ENCODE data around the gene SMAD4.

Gene SMAD4

DNA sequence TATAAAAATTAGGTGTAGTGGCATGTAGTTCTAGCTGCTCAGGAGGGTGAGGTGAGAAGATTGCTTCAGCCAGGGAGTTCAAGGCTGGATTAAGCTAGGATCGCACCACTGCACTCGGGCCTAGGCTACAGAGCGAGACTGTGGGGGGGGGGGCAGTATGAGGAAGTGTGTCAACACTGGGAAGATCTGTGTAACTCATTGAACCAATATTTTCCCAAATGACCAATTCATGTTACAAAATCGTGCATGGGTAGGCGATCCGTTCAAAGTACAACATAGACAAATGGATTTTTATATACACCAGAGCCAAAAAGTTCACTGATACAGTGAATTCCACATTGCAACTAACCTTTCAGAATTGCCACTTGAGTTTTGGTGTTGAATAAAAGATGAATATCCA, 8.1 kb downstream of the SMAD4 start:
- H3K27ac Mint-ChIP-seq, result peak overlapping the region; percentile 75
- H3K4me1 Mint-ChIP-seq, result peaks cover 39 to 83% of the 10 kb centered on the region in 2 donors
- no peaks in the 10 kb centered on the region for H3K27me3 Mint-ChIP-seq
- no peak for ATAC-seq (replicated peaks)
- H3K4me3 Mint-ChIP-seq, result no peak overlapping the region
- peaks cover 8 to 21% of the 10 kb centered on the region in 2 donors for H3K36me3 Mint-ChIP-seq
- no peaks in the 10 kb centered on the region for H3K9me3 Mint-ChIP-seq
- DNase-seq, result no peak

DNA sequence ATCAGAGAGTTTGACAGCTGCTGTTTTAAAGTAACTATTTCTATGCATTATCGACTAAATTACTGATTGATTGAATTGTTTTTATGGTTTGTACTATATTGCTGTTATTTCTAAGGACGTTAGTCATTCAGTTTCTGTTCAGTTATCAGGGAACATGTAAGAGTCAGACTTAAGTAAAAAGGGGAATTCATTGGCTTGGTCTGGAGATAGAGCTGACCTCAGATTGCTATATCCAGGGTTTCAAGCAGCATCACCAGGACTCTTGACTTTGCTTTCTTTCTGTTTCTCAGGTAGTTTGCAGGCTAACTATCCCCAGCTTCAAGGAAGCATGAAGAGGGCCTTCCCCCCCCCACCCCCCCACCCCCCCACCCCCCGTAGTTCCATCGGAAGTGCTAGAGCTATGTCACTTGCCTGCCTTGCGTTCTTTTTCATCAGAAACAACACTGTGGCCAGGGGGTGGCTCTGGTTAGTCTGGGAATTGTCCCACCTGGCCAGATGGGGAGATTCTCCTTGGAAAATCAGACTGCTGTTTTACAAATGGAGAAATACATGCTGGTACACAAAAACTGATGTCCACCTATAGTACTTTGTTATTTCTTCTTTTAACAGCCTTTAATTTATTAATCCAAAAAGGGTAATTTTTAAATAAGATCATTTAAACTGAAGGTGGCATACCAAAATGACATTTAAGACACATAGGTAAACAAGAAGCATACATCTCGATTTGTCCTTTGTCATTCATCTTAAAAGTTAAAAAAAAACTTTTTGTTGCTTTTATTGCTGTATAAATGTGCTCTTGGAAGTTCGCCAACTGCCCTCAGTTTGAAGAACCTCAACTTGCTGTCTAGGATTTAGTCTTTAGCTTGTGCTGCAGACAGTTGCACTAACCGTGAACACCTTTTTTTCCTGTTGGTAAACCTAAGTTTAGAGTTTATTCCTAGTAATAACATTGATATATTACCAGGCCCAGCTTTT, 9.4 kb downstream of the SMAD4 start:
- Mint-ChIP-seq H3K27ac (no peak overlapping the region), H3K27me3 (no peaks in the 10 kb centered on the region), H3K4me1 (peaks cover 39 to 86% of the 10 kb centered on the region in 2 donors), H3K9me3 (no peaks in the 10 kb centered on the region), H3K4me3 (no peak overlapping the region), H3K36me3 (peaks cover 7 to 17% of the 10 kb centered on the region in 2 donors)
- peak; percentile 77 to 94 for ATAC-seq (replicated peaks)
- DNase-seq, result no peak

DNA sequence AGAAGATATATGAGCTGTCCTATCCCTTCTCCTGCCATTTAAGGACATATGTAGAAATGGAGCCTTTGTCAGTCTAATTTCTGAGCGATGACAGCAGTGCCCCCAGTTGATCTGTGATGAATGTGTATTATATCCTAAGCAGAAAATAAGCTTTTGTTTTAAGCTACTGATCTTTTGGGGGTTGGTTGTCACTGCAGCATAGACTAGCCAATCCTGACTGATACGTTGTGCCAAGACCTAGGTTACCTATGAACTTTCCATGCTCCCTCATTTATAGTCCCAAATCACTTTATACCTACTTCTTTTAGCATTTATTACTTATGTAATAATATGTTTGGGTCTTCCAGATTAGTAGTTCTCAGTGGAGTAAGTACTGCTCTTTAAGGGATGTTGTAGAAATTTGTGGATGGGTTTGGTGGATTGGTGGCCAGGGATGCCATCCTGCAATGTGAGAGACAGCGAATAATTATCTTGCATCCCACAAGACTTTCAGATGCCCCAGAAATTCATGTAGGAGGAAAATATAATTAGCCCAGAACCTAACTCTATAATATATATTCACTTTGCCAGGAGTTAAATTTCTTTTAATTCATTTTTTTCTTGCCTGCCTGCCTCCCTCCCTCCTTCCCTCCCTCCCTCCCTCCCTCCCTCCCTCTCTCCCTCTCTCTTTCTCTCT, 11.8 kb downstream of the SMAD4 start:
- H3K4me1 Mint-ChIP-seq, result peaks cover 36 to 80% of the 10 kb centered on the region in 2 donors
- H3K27ac Mint-ChIP-seq, result no peak overlapping the region
- DNase-seq, result no peak
- ATAC-seq (replicated peaks), result no peak
- H3K27me3 Mint-ChIP-seq, result no peaks in the 10 kb centered on the region
- no peaks in the 10 kb centered on the region for H3K9me3 Mint-ChIP-seq
- H3K36me3 Mint-ChIP-seq, result peaks cover 0 to 10% of the 10 kb centered on the region in 2 donors
- H3K4me3 Mint-ChIP-seq, result no peak overlapping the region

DNA sequence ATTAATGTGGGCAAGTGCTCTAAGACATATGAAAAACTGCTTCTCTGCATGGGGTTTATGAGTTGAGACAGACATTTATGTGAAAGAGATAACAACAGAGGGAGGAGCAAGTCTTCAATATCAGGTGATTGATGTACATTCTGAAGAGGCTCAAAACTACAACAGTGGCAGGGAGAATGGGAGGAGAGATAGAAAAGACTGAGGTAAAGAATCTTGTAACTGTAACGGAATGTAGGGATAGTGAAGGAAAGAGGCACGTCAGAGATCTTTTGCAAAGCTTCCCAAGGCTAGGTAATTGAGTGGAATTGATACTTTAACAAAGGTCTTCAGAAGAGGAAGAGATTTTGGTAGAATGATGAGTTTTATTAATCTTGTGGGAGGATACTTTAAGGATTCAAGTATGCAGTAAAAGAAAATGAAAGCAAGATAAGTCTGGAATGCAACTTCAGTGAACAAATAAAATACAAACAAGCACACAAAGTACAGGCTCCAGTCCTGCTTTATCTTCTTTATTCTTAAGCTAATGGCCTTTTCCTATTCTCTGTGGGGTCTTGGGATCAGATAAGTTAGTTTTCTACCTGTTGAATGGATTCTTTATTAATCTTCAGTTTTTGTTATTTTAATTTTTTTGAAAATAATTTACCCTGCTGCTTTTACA, 15.0 kb downstream of the SMAD4 start:
- Mint-ChIP-seq H3K4me1 (peaks cover 24 to 57% of the 10 kb centered on the region in 2 donors), H3K27ac (no peak overlapping the region), H3K27me3 (no peaks in the 10 kb centered on the region), H3K4me3 (no peak overlapping the region), H3K36me3 (peaks cover 5 to 21% of the 10 kb centered on the region in 2 donors), H3K9me3 (no peaks in the 10 kb centered on the region)
- DNase-seq, result no peak
- ATAC-seq (replicated peaks), result no peak

DNA sequence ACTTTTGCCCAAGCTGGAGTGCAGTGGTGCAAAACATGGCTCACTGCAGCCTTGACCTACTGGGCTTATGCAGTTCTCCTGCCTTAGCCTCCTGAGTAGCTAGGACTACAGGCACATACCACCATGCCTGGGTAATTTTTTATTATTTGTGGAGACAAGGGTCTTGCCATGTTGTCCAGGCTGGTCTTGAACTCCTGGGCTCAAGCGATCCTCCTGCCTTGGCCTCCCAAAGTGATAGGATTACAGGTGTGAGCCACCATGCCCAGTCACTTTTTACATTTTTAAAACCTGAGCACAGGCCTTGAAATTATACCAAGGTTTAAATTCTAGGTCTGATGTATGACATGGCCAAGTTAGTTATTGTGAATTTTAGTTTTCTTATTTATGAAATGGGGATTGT, 18.2 kb downstream of the SMAD4 start:
- DNase-seq (no peak), ATAC-seq (replicated peaks) (no peak)
- H3K27me3 Mint-ChIP-seq, result no peaks in the 10 kb centered on the region
- no peaks in the 10 kb centered on the region for H3K9me3 Mint-ChIP-seq
- no peak overlapping the region for H3K4me3 Mint-ChIP-seq
- H3K4me1 Mint-ChIP-seq, result peaks cover 16 to 43% of the 10 kb centered on the region in 2 donors
- H3K36me3 Mint-ChIP-seq, result peaks cover 11 to 24% of the 10 kb centered on the region in 2 donors
- no peak overlapping the region for H3K27ac Mint-ChIP-seq

DNA sequence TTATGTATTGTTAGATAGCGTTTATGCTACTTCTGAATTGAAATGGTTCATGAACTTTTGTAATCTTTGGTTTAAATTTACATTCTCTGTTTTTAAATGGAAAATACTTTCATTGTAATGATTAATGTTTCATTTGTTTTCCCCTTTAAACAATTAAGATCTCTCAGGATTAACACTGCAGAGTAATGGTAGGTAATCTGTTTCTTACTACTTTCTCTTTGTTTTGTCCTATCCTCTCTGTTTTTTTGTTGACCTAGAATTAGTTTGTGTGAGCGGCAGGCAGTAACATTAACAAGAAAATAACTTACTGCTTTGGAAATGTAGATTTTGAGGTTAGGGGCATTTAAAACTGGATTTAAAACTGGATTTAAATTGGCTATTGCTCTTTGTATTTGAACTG, 19.1 kb downstream of the SMAD4 start:
- Mint-ChIP-seq H3K36me3 (peaks cover 11 to 27% of the 10 kb centered on the region in 2 donors), H3K9me3 (no peaks in the 10 kb centered on the region), H3K4me1 (peaks cover 18 to 41% of the 10 kb centered on the region in 2 donors), H3K27ac (no peak overlapping the region), H3K4me3 (no peak overlapping the region), H3K27me3 (no peaks in the 10 kb centered on the region)
- no peak for DNase-seq
- ATAC-seq (replicated peaks), result no peak

DNA sequence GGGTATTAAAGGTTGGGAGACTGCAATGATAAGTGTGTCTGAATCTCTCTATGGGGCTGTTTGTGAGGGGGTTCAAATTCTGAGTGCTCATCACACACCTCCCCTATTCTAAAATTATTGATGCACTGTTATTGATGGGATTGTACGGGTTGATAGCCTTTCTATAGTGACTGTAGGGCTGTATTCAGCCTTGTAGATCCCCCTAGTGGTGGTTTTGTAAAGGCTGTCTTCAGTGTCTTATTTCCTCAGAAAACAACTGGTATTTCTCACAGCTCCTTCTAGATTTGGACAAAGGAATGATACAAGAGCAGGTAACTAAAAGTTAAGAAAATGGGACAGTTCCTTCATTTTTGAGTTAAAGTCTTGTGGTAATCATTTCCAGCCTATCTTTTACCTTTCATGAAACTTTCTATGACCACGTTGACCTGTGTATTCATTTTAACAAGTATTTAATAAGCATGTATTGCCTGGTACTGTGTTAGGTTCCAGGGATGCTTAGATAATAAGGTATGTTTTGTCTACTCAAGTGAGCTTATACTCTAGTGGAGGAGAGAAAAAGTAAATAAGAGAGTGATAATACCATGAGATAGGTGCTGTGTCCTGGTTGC, 21.2 kb downstream of the SMAD4 start:
- Mint-ChIP-seq H3K4me3 (no peak overlapping the region), H3K36me3 (peaks cover 11 to 27% of the 10 kb centered on the region in 2 donors), H3K9me3 (no peaks in the 10 kb centered on the region), H3K27ac (no peak overlapping the region), H3K27me3 (no peaks in the 10 kb centered on the region), H3K4me1 (peaks cover 11 to 22% of the 10 kb centered on the region in 2 donors)
- no peak for DNase-seq
- ATAC-seq (replicated peaks), result peak; percentile 86 to 97

DNA sequence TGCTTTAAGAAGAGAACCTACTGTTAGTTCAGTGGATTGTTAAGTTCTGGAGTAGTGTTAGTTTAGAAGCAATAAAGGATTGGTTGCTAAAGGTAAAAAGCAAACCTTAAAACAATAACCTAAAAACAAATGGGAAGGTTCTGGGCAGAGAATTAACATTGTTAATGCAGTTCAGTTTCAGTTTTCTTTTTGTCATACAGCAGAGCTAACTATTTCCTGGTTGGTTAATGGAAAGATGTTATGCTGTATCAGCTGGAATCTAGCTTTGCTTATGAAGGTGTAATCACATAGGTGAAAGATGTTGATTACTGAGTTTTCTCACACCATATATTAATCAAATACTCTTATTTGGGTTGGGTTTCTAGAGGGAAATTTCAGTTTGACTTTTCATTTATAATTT, 23.8 kb downstream of the SMAD4 start:
- Mint-ChIP-seq H3K27me3 (no peaks in the 10 kb centered on the region), H3K4me3 (no peak overlapping the region), H3K27ac (peak overlapping the region; percentile 37), H3K4me1 (peaks cover 11 to 22% of the 10 kb centered on the region in 2 donors), H3K36me3 (peaks cover 13 to 24% of the 10 kb centered on the region in 2 donors), H3K9me3 (no peaks in the 10 kb centered on the region)
- peak in 1 of 2 donors; percentile 23 for ATAC-seq (replicated peaks)
- no peak for DNase-seq

DNA sequence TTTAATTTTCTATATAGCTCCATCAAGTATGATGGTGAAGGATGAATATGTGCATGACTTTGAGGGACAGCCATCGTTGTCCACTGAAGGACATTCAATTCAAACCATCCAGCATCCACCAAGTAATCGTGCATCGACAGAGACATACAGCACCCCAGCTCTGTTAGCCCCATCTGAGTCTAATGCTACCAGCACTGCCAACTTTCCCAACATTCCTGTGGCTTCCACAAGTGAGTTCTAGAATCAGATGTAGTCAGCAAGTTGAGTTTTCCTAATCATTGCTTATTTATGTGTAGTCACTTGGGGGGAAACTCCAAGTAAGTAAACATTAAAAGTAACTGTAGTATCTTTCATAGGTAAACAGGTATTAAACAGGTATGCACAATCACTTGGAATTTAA, 24.8 kb downstream of the SMAD4 start:
- Mint-ChIP-seq H3K4me3 (no peak overlapping the region), H3K27me3 (no peaks in the 10 kb centered on the region), H3K36me3 (peaks cover 11 to 22% of the 10 kb centered on the region in 2 donors), H3K9me3 (no peaks in the 10 kb centered on the region), H3K27ac (no peak overlapping the region), H3K4me1 (peaks cover 11 to 22% of the 10 kb centered on the region in 2 donors)
- DNase-seq (no peak), ATAC-seq (replicated peaks) (no peak)

DNA sequence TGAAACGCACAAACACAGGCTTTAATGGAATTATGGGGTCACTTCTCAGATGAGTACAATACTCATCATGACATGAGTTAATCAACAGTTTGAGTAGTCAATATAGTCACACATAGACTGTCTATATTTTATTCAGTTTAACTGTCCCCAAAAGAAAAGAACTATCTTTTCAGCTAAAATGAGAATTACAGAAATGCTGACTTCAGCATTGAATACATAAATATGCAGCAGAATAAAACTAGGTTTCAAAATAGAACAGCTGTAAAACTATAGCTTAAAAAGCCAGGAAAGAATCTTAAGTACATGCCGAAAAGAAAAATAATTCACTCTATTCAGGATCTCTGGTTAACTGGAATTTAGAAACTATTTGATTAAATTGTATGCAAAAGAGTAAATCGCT, 30.0 kb downstream of the SMAD4 start:
- no peak overlapping the region for H3K27ac Mint-ChIP-seq
- no peaks in the 10 kb centered on the region for H3K27me3 Mint-ChIP-seq
- H3K4me3 Mint-ChIP-seq, result no peak overlapping the region
- H3K9me3 Mint-ChIP-seq, result no peaks in the 10 kb centered on the region
- no peak for DNase-seq
- peaks cover 3 to 11% of the 10 kb centered on the region in 2 donors for H3K4me1 Mint-ChIP-seq
- no peak for ATAC-seq (replicated peaks)
- peaks cover 14 to 24% of the 10 kb centered on the region in 2 donors for H3K36me3 Mint-ChIP-seq

DNA sequence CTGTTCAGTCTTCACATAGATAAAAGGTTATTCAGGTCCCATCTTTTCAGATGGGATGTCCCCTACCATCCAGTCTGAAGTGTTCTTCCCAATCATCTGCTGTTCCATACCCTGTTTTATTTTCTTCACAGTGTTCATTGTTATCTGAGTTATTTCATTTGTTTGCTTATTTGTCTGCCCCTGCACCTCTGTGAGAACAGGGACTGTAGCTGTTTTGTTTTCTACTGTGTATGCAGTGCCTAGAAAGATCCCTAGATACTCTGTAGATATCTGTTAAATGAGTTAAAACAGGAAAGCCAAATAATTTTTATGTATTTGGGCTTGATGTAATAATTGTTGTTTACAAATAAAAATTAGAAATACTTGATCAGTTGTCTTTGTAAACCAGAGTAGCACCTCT, 34.2 kb downstream of the SMAD4 start:
- no peak overlapping the region for H3K27ac Mint-ChIP-seq
- no peaks in the 10 kb centered on the region for H3K27me3 Mint-ChIP-seq
- ATAC-seq (replicated peaks) (no peak), DNase-seq (no peak)
- H3K4me3 Mint-ChIP-seq, result no peak overlapping the region
- peaks cover 3 to 11% of the 10 kb centered on the region in 2 donors for H3K4me1 Mint-ChIP-seq
- peaks cover 13 to 29% of the 10 kb centered on the region in 2 donors for H3K36me3 Mint-ChIP-seq
- no peaks in the 10 kb centered on the region for H3K9me3 Mint-ChIP-seq

DNA sequence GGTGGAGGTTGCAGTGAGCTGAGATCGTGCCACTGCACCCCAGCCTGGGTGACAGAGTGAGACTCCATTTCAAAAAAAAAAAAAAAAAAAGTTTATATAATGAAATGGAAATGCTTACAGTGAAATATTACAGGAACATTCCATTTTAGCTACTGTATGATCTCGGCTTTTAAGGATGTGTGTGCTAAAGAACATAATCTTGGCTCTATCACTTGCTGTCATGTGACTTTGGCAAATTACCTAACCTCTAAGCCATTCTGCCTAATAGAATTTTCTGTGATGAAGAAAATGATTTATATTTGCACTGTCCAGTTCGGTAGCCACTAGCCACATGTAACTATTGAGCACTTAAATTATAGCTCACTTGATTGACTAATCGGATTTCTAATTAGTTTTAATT, 36.3 kb downstream of the SMAD4 start:
- Mint-ChIP-seq H3K4me1 (peaks cover 3 to 11% of the 10 kb centered on the region in 2 donors), H3K27ac (no peak overlapping the region), H3K27me3 (no peaks in the 10 kb centered on the region), H3K36me3 (peaks cover 16 to 38% of the 10 kb centered on the region in 2 donors), H3K4me3 (no peak overlapping the region), H3K9me3 (no peaks in the 10 kb centered on the region)
- ATAC-seq (replicated peaks), result no peak
- no peak for DNase-seq

DNA sequence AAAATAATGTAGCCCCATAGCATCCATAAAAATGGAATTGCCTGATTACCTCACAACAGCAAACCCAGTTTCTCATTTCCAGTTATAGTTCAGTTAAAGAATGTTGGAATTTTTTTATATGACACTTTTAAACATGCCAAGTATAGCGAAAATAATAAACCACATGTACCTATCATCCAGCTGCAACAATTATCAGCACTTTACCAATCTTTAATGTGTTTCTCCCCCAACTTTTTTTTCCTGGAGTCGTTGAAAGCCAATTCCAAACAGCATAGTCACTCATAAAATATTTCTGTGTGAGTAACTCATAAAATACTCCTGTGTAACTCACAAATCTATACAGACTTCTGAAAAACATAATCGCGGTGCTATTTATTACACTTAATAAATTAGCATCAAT, 38.1 kb downstream of the SMAD4 start:
- ATAC-seq (replicated peaks), result no peak
- H3K27me3 Mint-ChIP-seq, result no peaks in the 10 kb centered on the region
- H3K4me3 Mint-ChIP-seq, result no peak overlapping the region
- peaks cover 18 to 51% of the 10 kb centered on the region in 2 donors for H3K36me3 Mint-ChIP-seq
- H3K4me1 Mint-ChIP-seq, result peaks cover 3 to 17% of the 10 kb centered on the region in 2 donors
- no peak for DNase-seq
- H3K9me3 Mint-ChIP-seq, result no peaks in the 10 kb centered on the region
- no peak overlapping the region for H3K27ac Mint-ChIP-seq

DNA sequence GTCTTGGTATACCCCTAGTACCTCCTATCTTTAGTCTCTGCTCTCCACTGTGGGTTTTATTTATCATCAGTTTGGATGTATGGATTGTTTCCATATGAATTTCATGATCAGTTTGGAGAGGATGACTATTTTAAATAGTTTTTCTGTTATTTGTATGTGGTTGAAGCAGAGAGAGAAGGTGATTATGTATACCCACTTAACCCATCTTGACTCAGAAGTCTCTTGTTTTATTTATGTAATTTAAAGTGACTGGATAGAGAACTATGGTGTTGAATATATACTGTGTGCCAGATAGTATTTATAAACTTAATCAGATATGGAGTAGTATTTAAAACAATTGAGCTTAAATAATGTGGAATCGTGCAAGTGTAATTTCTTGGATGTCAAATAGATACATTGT, 39.9 kb downstream of the SMAD4 start:
- H3K36me3 Mint-ChIP-seq, result peaks cover 21 to 50% of the 10 kb centered on the region in 2 donors
- H3K9me3 Mint-ChIP-seq, result no peaks in the 10 kb centered on the region
- H3K27ac Mint-ChIP-seq, result no peak overlapping the region
- ATAC-seq (replicated peaks) (no peak), DNase-seq (no peak)
- H3K27me3 Mint-ChIP-seq, result no peaks in the 10 kb centered on the region
- peaks cover 9 to 22% of the 10 kb centered on the region in 2 donors for H3K4me1 Mint-ChIP-seq
- no peak overlapping the region for H3K4me3 Mint-ChIP-seq

Measured in stimulated activated naive B cell treated with anti-CD40 and anti-IgM and Interleukin-4, amounts not matched to agents 10 μg/mL and 1 μg/mL and 100 μg/mL, for 72 hours (primary cell).